NK-92 (cell line): Measurements from ENCODE around the gene MIR17HG.
"Not testable (repeated sequence)": the region's sequence is repeated elsewhere in the genome, so short reads cannot be mapped to it uniquely, and the experiment has no call there.

ENCODE experiments used
- DNase-seq: peaks from one replicate; lab custom pipeline; 2025; ENCODE audit not compliant: unreplicated experiment; lab: John Stamatoyannopoulos, UW

Gene MIR17HG

DNA sequence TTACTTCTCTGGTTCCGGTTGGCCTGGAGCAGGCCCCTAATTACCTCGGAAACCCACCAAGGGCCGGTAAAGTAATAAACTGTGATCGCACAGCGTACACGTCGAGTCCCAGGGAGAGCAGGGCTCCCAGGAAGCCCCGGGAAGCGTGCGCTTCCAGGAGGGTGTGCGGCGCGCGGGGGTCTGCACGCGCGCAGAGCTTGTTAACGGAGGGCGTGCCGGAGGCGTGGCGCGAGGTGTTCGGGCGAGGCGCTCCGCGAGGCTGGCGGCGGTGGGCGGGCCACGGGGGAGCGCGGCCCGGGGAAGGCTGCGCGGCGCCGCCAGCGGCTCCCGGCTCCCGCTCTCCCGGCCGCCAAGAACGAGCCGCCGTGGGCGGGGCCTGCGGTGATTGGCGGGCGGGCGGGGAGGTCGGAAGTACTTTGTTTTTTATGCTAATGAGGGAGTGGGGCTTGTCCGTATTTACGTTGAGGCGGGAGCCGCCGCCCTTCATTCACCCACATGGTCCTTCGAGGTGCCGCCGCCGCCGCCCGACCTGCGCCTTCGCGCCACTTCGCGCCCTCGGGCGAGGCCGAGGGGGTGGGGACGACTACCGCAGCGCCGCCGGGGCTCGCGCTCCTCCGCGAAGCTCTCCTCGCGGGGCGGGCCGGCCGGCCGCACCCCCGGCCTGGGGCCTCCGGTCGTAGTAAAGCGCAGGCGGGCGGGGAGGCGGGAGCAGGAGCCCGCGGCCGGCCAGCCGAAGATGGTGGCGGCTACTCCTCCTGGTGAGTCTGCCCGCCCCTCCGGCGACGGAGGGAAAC, at the start of gene MIR17HG:
Gene MIR17HG, plus strand, starts transcription at position 486 of the 794 bp plus-strand sequence.
- DNase-seq: peak; percentile 35

DNA sequence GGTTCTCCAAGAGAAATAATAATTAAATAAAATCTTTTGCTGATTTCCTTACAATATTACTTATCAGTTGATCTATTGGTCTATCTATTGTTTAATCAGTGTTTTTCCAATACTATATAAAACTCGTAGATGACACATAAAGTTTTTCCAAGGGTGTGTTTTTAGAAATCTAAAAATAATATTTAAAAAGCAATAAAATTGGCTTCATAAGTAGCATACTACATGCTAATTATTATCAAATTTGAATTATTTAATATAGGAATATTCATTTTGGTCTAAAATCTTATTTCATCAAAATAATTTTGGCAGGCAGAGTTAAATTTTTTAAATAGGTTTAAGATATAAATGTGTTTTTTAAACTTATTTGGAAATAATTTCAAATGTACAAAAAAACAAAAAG, 49.4 kb upstream of the MIR17HG start:
- no peak for DNase-seq

- no peak for DNase-seq
These were observed 45.4 kb upstream of the MIR17HG start for GRCh38 chr13:91302111-91302510.

GRCh38 chr13:91303031-91303430, 44.5 kb upstream of the MIR17HG start:
- no peak for DNase-seq

GRCh38 chr13:91304741-91305140, 42.7 kb upstream of the MIR17HG start:
- DNase-seq: no peak

- DNase-seq: no peak
These were observed 41.8 kb upstream of the MIR17HG start for GRCh38 chr13:91305652-91306051.

DNA sequence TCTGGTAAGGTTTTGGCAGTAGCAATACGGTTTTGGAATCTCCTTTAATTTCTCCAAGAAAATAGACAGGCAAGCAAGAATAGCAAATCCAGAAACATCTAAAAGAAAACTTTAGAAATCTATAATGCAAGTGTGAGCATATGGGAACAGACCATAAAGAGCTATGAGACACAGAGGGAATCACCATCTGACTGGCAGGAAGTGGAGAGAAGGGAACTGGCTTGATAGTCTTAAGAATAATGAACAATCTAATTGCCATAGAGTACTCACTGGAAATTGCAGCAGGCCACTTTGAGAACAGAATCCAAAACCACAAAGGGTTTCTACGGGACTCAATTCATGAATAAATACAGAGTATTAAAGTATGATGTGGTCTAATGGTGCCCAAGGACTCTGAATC, 39.6 kb upstream of the MIR17HG start:
- DNase-seq: no peak

GRCh38 chr13:91308299-91308698, 39.2 kb upstream of the MIR17HG start:
- DNase-seq: no peak

GRCh38 chr13:91311491-91311890, 36.0 kb upstream of the MIR17HG start:
- no peak for DNase-seq

GRCh38 chr13:91312324-91312723, 35.2 kb upstream of the MIR17HG start:
- no peak for DNase-seq

- DNase-seq: no peak
These were observed 34.4 kb upstream of the MIR17HG start for GRCh38 chr13:91313103-91313502.

DNA sequence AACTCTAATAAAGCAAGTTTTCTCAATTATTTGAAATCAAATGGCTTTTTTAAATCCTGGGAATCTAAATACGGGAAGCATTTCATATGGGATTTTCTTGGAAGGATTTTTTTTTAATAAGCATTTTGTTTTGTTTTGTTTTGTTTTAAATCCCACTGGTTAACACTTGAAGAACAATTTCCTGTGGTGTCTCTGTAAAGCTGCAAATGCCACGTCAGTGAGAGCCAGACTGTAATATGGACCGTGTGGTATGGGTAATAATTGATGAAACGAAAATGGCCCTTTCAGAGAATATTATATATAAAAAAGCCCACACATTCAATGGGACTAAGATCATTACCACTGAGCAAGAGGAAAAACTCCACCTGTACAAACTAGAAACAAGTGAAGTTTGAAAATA, 33.9 kb upstream of the MIR17HG start:
- no peak for DNase-seq

DNA sequence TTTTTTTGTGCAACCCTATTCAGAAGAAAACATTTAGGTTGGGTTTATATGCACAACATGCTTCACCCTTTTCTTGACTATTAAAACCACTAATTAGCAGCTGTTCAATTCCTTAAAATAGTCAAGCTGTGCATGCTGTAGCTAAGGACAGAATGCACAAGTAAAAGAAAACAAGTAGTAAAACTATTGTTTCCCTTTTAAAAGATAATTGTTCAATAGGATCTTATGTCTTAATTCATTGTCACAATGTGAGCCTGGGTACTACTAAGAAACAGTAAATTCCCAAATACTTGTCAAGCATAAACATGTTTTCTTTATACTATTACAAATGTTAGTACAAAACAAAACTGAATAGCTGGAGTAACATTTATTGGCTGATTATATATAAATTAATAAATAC, 32.6 kb upstream of the MIR17HG start:
- no peak for DNase-seq

DNA sequence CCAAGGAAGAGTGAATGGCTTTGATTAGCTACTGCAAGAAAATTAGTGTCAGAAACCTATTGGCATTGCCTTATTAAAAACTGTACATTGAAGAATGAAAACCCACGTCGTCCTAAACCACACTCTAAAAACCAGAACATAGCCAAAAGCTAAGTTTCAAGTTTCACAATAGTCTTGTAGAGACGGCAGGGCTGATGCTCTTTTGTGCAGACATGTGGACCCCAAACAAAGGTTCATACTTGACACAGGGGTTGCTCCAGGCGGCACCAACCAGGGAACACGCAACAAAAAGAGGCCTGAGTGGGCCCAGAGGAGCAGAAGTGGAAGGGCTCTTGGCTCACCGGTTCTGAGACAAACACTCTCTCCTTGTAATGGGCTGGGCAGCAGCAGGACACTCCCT, 28.6 kb upstream of the MIR17HG start:
- no peak for DNase-seq

DNA sequence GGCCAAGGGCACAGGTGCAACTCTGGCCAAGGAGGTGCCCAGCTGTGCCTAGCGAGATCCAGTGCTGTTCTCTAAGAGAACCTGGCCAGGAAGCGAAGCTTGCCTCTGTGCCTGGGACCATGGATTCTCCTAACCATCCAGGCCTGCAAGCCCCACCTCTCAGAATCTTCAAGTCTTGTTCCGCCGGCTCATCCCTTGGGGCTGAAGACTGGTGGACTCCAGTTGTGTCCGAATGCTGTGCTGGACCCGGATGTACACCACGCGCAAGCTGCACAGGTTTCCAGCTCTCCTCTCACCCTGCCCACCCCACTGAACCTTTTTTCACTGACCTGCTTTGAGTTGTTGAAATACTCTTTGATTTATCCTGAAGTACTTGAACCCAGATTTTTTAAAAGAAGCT, 27.5 kb upstream of the MIR17HG start:
- no peak for DNase-seq

DNA sequence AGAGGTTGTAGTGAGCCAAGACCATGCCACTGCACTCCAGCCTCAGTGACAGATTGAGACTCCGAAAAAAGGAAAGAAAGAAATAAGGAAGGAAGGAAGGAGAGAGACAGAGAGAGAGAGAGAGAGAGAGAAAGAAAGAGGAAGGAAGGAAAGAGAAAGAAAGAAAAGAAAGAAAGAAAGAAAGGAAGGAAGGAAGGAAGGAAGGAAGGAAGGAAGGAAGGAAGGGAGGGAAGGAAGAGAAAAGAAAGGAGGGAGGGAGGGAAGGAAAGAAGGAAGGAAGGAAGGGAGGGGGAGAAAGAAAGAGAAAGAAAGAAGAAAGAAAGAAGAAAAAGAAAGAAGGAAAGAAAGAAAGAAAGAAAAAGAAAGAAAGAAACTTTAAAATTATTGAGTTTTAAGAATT, 26.5 kb upstream of the MIR17HG start:
- DNase-seq: not testable (repeated sequence)

- no peak for DNase-seq
These were observed 24.1 kb upstream of the MIR17HG start for GRCh38 chr13:91323349-91323748.

DNA sequence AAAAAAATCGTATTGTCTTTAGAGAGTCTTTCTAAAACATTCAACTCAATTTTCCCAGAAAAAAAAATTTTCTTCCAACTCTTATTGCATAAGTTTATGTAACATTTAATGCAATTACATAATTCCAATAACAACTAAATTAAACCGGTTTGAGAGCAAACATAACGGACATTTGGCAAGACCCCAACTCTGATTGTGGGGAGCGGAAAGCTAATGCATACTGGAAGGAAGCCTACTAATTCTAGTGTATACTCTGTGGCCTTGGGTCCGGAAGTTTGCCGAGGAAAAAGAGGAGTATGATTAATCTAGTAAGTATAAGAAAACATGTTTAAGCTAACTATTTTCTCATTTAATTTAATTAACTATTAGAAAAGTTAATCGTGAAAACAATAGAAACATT, 21.3 kb upstream of the MIR17HG start:
- no peak for DNase-seq

- DNase-seq: no peak
These were observed 18.8 kb upstream of the MIR17HG start for GRCh38 chr13:91328726-91329125.

GRCh38 chr13:91329733-91330132, 17.8 kb upstream of the MIR17HG start:
- DNase-seq: no peak

GRCh38 chr13:91331047-91331915, 16.2 kb upstream of the MIR17HG start:
- no peak for DNase-seq

DNA sequence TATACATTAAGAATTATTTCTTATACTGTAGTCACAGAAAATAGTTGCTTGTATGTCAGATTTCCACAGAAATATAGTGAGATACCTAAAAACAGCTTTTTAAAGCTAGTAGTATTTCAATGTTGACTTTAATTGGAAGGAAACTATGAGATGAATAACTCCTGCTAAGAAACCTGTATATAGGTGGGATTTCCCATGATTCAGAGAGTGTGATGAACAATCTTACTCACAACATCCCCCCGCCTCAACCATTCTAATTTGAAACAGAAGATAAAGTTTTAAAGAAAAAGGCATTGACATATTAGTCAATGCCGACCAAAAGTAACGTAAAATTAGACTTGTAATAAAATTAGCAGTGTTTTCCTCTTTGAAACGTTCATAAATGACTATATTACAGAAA, 1.4 kb upstream of the MIR17HG start:
- no peak for DNase-seq
